Measurements from ENCODE around the gene HAUS1. TPM values are rescaled to one million over a fixed set of nuclear protein-coding genes. Genes with fewer than 3 reads are reported as not detected.

HAUS1 gene, protein sequence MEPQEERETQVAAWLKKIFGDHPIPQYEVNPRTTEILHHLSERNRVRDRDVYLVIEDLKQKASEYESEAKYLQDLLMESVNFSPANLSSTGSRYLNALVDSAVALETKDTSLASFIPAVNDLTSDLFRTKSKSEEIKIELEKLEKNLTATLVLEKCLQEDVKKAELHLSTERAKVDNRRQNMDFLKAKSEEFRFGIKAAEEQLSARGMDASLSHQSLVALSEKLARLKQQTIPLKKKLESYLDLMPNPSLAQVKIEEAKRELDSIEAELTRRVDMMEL
- total RNA-seq (2014; rRNA removed; shearing (Covaris generic)): 185 and 299 TPM in 2 replicates

DNA sequence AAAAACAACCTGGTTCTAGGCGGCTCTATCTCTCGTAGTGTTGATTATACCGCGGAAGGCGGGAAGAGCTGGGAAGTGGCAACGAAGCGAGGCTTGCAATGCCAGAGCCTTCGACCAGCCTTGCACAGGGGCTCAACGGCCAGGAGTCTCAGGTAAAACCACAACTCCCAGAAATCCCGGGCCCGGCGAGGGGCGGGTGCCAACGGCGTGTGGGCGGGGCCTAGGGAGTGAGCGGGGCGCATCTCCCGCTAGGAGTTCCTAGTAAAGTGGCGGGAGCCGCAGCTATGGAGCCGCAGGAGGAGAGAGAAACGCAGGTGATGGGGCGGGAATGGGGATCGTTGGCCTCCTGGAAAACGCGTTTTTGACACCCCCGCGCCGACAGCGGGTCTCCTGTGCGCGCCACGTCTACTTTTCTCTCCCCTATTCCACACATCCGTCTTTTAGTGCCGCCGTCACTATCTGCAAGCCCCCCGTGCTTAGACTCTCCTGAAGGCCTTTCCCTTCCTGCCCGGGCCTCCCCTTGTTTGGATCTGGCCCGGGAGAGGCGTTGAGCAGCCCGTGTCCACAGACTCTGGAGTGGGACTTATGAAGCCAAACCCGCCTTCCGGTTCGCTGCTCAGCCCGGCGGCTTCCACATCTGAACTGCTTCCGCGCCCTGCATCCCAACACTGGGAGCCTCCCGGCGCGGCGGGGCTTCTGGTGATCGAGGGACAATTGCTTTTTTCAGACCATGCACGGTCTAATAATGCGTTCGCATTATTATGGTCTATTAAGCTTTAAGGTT lies at the start of gene HAUS1:
TSS of gene HAUS1 (plus strand) at position 258 of the 784 bp plus-strand sequence. CDS start at position 285, 27 bp downstream.
- DNase-seq (ENCODE audit: low read depth): peak; percentile 93

DNA sequence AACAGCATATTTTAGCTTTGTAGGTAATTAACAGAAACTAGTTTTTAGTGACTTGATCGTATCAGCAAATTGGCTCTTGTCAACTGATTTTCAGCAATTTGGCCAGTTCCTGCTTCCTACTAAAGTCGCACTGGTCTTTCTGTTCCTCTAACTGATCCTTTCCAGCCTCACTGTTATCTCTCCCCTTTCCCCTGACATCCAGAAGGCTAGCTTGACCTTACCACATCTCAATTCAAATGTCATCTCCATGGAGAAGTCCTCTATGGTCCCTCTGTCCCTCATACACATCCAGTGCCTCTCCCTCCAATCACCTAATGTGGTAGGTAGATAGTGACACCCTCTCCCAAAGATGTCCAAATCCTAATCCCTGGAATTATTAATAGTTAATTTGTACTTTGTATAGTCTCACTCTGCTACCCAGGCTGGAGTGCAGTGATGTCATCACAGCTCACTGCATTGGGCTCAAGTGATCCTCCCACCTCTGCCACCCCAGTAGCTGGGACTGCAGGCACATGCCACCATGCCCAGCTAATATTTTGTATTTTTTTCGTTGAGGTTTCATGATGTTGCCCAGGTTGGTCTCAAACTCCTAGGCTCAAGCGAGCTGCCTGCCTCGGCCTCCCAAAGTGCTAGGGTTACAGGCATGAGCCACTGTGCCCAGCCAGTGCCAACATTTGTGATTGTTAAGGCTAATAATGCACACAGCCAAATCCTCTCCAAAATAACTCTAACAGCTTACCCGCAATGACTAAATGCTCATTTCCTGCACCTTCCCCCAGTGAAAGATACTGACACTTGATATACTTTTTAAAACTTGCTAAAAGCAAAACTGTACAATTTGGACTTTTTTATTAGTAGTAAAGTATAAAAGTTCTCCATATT lies 49.0 kb upstream of the HAUS1 start:
- DNase-seq (ENCODE audit: low read depth): peak; percentile 24

DNA sequence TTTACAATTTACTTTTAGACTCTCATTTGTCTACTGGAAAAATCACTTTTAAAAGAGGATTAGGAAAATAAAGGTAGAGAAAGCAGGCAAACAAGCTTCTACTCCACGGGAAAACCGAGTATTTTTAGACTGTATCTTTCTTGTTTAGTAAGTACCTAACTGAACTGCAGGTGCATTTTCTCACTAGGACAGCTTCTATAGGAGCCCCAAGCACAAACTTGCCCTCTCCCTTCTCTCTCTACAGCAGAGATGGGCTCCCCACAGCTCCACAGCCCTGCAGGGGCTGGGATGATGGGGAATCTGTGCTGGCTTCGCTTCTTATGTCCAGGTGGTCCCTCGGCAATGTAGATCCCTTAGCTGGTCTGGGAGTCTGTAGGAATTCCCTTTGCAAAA lies 48.4 kb upstream of the HAUS1 start:
- no peak for DNase-seq (ENCODE audit: low read depth)

DNA sequence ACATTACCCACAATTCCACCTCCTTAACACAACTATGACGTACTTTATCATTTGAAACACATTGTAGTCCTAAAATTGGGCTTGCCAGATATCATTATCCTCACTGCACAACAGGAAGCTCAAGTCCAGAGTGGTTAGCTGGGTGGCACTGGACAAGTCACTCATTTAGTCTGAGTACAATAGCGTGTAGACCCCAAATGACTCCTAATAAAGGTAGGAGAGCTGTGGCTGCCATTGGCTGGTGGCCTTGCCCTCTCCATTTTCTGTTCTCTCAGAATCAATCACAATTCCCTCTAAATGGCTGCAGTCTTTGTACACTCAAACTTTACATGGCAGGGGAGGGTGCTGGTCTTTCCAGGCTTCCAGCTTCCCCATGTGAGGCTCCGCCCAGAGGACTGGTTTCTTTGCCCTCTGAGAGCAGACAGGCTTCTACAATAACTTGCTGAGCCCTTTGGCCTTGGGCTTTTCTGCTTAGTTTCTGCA lies 43.8 kb upstream of the HAUS1 start:
- DNase-seq (ENCODE audit: low read depth): no peak

DNA sequence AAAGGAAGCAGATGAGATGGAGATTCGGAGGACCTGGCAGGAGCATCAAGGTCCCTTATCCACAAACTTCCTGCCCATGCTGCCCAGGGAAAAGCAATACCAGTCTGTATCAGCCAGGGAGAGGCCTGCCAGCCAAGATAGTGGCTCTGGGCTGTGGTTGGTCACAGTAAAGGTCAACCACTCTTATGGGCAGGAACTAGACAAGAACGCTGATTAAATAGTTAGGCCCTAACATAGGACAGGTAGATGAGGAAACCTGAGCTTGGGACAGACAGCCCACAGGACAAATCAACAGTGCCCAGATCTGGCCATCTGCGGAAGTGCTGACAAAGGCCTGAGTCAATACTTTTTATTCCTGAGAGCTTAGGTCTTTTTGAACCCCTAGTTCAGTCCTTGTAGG lies 42.8 kb upstream of the HAUS1 start:
- no peak for DNase-seq (ENCODE audit: low read depth)

DNA sequence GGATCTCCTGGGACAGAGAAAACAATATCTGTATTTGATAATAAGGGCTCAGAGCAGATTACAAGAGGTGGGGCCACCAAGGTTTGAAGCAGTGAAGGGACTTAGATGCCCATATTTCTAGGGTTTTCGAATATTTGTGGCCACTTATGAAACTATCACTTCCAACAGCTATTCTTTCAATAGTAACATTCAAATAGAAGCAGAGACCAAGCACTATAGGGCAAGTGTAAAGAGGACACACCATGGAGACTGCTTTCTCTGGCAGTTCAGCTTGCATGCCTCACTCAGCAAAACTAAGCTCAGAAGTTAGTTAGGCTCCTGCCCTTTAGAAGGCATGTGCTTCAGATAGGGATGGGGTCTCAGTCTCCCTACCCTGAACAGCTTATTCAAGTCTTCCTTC lies 42.4 kb upstream of the HAUS1 start:
- no peak for DNase-seq (ENCODE audit: low read depth)

DNA sequence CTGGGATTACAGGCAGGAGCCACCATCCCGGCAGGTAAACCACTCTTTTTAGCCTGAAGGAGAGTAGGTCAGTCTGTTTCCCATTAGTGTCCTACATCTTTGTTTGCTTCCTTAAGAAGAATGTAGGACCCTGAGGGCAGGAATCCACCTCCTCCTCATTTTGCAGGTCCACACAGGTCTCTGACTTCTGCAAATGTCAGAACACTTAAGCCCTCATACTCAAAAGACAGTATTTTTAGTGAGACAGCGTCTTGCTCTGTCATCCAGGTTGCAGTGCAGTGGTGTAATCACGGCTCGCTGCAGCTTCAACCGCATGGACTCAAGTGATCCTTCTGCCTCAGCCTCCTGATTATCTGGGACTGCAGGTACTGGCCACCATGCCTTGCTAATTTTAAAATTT lies 41.4 kb upstream of the HAUS1 start:
- no peak for DNase-seq (ENCODE audit: low read depth)

DNA sequence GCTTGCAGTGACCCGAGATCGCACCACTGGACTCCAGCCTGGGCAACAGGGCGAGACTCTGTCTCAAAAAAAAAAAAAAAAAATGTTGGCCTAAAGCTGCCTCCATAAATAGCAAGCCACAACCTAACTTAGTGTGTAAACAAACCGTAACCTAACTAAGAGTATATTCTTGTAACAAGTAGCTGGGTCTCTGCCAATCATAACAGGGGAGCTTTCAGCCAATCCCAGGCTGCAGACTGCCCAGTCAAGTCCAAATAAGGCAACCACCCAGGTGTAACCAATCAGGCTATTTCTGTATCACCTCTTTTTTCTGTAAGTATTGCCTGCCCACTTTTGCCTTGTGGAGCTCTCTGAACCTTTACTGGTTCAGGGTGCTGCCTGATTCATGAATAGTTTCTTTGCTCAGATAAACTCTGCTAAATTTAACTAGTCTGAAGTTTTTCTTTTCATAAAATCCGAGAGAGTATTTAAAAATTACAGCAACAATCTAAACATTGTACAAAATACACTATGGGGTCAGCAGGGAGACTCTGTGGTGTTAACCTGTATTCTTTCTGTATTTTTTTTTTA lies 36.7 kb upstream of the HAUS1 start:
- peak; percentile 45 for DNase-seq (ENCODE audit: low read depth)

DNA sequence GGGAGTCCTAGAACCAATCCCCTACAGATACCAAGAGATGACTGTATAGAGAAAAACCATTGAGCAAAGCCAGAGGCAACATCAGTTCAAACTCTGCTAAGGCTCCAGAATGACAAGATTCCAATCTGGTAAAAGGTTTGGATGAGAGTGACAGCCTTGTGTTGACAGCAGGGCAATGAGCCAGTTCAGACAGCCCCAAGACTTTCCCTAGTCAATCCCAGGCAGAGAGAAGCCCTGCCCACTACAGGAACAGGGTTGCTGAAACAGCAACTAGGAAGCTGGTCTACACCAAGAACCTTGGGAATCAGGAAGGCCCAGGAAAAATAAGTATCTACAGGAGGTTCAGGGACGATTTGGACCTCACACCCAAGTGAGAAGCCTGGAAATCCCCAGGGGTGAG lies 35.4 kb upstream of the HAUS1 start:
- no peak for DNase-seq (ENCODE audit: low read depth)

DNA sequence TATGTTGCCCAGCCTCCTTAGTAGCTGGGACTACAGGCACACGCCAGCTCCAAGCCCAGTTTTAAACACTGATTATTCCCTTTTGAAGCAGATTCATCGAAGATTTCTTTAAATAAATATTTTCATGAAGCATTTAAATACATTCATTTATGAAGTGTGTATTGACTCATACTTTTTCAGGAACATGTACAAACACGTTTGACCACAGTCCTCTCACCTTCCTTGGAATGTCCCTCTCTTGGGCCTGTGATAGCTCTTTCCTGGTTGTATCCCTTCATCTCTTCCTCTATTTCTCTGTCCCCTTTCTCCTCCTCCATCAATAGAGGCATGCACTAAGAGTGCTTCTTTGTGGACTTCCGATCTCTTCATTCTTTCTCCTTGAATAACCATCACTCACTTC lies 34.7 kb upstream of the HAUS1 start:
- peak; percentile 13 for DNase-seq (ENCODE audit: low read depth)

DNA sequence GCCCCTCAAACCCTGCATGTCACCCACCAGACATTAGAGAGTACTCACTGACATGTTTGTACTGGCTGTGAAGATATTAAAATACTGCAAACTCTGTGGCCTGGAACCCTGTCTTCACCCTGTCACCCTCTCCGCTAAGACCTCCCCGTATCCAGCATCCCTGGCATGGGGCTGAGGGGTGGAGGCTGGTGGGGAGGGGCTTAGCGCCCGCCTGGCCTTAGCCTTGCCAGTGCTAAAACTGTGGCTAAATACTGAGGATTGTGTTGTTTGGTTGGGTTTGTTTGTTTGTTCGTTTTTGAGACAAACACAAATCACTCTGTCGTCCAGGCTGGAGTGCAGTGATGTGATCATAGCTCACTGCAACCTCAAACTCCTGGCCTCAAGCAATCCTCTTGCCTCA lies 34.0 kb upstream of the HAUS1 start:
- DNase-seq (ENCODE audit: low read depth): no peak

DNA sequence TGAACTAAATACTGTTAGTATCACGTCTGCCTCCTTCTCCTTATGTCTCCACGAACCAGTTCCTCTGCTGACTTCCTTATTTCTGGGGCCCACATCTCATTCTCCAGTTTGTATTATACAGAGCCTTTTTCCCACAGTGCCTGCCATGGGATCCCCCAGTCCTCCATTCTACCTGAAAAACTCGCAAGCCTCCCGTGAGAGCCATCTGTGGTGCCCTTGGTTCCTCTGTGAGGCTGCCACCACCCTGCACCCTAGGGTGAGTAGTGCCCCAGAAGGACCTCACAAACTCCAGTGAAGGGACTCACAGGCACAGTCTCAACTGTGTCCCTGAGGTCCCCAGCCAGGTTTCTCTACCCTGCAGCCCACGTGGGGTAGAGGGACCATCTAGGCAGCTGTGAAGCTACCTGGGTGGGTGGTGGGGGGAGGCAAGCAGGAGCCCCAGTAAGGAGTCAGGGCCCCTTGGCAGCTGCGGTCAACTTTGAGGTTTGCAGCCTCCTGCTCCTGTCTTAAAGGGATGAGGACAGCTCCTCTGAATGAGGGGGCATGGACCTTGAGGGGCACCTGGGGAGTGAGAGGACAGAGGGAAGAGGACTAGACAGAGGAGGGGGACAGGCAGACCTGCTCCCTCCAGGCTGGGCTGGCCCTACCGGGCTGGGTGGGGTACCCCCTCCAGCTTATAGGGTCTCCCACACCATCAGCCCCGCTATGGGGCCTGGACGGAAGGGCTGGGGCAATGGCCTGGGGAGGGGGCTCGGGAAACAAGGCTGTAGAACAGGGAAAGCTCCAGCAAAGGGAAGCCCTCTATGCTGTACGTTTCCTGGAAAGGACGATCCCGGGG lies 33.2 kb upstream of the HAUS1 start:
- DNase-seq (ENCODE audit: low read depth): no peak

DNA sequence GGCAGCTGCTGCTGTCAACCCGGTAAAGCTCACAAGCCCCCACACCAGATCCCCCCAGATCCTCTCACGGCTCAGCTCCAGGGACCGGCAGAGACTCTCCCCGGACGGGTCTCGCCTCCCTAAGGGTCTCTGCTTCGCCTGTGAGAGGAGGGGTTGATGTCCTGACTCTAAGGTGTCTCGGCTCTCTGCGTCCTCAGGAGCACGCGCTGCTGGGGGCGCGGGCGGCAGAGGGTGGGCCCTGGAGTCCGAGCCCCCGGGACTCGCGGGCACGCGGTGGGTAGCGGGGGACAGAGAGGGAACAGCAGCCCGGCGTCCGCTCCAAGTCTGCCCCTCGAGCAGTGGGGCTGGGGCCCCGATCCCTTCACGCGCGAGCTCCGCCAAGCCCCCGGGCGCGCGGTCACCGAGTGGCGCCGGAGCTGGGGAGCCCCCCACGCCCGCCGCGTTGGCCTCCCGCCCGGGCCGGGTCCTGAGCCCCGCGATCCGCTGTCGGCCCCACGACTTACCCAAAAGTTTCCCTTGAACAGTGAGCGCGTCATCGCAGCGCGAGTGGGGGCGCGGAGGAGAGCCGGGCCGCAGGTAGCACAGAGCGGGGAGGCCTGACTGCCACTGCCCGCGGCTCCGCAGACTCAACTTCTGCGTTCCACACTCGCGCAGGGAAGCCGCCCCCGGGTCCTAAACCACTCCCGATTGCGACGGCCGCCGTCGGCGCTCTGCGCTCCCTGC lies 32.4 kb upstream of the HAUS1 start, which contains the start of gene PSTPIP2:
TSS of gene PSTPIP2 (minus strand) at position 608 of the 723 bp plus-strand sequence. CDS start at position 536, 72 bp downstream.
- DNase-seq (ENCODE audit: low read depth): peak; percentile 53

DNA sequence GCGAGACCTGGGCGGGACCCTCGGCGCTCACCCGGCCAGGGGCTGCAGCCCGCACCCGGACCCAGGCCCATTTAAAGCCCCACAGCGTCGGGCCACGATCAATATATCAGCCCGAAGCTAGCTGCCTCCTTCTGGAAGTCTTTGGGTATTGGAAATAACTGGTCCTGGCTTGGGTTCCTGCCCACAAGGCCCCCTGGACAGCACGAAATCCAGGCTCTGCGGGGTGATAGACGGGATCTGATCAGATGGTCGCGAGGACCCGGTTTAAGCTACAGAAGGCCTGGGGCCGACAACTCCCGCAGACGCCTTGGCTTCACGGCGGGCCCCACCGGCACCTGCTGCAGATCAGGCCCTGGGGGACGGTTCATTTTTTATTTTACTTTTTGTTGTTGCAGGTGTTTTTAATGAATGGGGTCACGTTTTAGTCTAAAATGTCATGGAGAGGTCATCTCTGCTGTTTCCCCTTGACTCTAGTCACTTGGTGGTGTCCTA lies 31.8 kb upstream of the HAUS1 start:
- DNase-seq (ENCODE audit: low read depth): no peak

DNA sequence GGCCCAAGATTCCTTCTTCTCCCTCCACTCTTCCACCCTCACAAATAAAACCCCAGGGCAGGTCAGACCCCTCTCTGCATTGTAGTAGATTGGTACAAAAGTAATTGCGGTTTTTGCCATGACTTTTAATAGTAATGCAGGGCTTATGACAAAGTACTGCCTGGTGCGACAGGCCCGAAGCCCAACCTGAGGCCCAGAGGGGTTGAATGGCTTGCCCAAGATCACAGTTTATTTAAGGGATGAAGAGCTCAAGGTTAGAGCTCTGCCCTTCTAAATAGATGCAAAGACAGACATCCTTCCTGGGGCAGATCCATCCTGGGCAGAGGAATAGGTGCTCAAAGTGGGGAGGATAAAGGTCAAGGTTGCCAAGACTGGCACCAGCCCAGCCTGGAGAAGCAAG lies 31.2 kb upstream of the HAUS1 start:
- DNase-seq (ENCODE audit: low read depth): no peak

DNA sequence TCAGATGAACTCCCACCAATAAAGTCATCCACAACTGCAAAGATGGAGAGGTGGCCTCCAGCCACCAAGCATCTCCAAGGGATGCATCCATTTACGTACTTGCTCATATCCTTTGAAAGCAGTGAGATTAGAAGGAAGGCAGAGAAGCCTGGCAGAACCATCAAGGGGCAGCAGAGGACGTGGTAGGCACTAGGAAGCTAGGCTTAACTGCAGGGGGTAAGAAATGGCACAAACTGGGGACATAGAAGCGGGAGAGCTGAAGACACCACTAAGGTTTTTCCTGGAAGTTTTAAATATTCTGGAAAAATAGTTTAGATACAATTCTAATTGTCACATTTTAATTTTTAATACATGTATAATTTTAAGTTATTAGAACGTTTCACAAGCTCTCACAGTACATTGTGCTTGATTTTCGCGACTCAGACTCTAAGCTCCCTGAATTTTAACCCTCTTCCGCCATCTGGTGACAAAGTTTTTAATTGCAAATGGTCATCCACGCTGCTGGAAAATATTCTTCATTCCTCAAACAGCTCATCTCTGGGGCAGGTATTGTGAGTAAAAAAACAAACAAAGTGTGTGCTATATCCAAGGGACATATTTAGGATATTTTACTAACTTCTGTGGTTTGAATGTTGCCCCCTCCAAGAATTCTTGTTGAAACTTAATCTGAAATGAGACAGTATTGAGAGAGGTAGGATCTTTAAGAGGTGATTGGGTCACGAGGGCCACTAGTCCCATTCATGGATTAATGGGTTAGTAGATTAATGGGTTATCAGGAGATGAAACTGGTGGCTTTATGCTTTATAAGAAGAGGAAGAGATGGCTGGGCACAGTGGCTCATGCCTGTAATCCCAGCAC lies 30.5 kb upstream of the HAUS1 start:
- DNase-seq (ENCODE audit: low read depth): peak; percentile 77

DNA sequence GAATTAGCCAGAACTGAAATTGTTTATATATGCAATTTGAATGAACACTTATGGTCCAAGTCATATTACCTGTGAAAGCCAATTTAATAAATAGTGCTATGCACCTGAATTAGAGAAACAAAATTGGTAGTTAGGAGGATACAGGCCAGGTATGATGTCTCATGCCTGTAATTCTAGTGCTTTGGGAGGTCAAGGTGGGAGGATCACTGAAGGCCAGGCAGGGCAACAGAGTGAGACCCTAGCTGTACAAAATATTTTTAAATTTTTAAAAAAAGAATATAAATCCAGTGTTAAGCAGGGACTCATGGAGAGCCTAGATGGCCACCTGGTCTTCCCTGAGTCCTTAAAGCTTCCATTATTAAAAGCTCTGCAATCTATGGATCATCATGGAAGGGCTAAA lies 24.8 kb upstream of the HAUS1 start:
- no peak for DNase-seq (ENCODE audit: low read depth)

DNA sequence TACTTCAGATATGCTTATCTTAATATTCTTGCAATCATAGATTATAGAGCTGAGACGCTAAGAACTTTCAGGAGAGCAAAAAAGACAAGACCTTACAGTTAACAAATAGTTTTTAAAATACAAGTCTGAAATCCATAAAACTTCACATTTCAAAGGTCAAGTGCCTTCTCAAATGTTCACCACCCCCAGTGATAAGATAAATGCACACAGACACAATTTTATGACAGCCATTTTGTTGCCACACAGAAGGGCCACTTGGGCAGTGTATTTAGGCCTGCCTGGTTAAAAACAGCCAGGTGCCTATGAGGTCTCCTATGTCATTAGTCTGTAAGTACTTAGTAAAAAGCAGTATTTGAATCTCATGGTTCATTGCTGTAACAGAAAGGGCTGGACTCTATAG lies 24.0 kb upstream of the HAUS1 start:
- no peak for DNase-seq (ENCODE audit: low read depth)

DNA sequence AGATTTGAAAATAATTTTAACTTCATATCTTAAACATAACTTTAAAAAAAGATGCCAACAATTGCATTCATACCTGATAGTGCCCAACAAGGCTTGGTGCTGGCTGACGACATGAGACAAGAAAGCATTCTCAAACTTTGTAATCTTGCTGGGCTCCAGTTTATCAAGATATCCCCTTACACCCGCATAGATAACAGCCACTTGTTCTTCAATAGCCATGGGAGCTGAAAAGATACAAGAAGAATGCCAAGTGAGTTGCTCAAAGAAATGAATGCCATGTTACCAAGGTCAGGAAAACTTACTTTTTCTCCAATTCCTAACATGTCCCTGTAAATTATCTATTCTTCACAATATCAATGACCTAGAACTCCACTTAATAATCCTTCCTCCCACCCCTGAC lies 19.8 kb upstream of the HAUS1 start:
- DNase-seq (ENCODE audit: low read depth): no peak
